Left renal cortex interstitium (tissue), 4 donors: ENCODE results near the gene WDTC1. TPM values are rescaled to one million over a fixed set of nuclear protein-coding genes. Genes with fewer than 3 reads are reported as not detected.

Source experiments
- DNase-seq, 4 donors: peaks; one replicate each; pipeline ENCODE4 v3.0.0-alpha.2; 2013; ENCODE audit warnings: low read depth in 4 of 4, low spot score in 2 of 4, missing footprints in 1 of 4
- polyA plus RNA-seq, 4 donors: library from polyadenylated mRNA; unstranded; fragments of 120-200 nt; gene quantifications; one replicate each; pipeline ENCODE4 v1.2.1, GENCODE V29; 2013; ENCODE audit not compliant: insufficient read length in 4 of 4

The WDTC1 gene
- polyA plus RNA-seq, 4 donors, result 38.5 to 56.0 (median 46.7) TPM

DNA sequence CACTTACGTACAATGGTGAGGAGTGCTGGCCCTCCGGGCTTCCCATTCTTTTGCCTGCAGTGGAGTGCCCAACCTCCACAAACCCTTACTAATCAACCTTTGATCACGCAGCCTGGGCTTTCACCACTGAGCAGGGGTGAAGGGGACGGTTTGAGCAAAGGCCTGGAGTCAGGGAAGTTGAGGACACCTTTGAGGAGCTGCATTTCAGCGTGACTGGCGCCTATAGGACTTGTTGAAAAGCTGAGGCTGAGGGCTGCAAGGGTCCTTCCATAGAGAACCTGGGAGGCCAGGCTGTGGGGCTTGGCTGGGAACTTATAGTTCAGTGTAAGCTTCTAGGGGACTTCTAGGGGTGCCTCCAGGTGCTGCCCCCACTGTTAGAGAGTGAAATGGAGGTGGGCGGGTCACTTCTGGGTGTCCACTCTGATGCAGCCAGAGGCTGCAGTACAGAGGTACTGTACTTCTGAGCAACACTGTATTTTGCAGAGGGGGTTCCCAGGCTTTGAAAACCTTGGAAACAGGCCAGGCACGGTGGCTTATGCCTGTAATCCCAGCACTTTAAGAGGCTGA lies 117.2 kb downstream of the WDTC1 start:
- no peak for DNase-seq

DNA sequence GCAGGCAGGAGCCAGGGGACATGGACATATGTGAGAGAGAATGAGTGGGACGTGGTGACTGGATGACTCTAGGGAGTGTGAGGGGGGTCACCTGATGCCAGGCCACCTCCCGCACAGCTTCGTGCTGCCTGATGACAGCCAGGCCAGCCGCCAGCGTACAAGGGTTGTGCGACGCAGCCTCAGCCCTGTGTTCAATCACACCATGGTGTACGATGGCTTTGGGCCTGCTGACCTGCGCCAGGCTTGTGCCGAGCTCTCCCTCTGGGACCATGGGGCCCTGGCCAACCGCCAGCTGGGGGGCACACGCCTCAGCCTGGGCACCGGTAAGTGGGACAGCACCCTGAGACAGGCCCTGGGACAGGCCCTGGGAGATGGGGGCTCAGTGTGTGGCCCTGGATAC lies 118.7 kb downstream of the WDTC1 start:
- DNase-seq, result no peak

DNA sequence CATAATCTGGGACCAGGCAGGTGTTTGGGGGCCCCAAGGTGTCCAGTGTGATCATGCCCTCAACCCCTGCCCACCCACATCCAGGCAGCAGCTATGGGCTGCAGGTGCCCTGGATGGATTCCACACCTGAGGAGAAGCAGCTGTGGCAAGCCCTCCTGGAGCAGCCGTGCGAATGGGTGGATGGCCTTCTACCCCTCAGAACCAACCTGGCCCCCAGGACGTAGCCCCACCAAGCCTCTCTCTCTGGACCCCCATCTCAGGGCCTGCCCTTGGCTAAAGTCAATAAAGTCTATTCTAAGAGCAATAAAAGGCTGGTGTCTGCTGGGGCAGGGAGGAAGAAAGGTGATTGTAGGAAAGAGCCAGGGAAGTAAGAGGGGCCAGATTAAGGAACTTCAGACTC lies 119.2 kb downstream of the WDTC1 start:
- DNase-seq, result no peak

DNA sequence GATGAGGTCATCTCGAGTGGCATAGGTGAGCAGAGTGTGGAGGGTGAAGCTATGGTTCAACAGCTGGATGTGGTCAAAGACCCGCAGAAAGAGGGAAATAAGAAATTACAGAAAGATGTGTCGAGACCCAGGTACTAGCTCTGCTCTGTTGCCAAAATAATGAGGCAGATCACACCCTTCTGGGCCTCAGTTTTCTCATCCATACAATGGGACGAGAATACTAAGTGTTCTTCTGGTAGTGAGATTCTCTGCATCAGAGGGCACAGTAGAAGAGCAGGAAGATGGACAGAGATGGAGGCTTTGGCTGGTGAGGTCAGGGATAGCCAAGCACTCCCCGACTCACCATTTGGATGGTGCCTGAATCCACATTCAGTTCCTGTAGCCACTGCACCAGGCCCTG lies 121.3 kb downstream of the WDTC1 start:
- DNase-seq, result no peak

DNA sequence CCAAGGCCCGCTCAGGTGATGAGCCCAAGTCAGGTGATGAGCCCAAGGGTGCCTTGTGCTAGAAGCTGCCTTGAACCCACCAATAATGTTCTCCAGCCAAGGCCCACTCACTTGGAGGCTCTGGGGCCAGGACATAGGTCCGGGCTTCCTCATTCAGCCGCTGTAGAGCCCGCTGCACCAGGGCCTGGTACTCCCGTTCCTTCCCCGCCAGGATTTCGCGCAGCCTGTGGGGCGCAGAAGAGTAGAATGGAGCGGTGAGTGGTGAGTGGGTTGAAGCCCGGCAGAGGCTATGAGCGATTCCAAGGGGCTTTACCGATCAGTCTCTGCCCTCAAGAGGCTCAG lies 121.8 kb downstream of the WDTC1 start:
- DNase-seq, result no peak

DNA sequence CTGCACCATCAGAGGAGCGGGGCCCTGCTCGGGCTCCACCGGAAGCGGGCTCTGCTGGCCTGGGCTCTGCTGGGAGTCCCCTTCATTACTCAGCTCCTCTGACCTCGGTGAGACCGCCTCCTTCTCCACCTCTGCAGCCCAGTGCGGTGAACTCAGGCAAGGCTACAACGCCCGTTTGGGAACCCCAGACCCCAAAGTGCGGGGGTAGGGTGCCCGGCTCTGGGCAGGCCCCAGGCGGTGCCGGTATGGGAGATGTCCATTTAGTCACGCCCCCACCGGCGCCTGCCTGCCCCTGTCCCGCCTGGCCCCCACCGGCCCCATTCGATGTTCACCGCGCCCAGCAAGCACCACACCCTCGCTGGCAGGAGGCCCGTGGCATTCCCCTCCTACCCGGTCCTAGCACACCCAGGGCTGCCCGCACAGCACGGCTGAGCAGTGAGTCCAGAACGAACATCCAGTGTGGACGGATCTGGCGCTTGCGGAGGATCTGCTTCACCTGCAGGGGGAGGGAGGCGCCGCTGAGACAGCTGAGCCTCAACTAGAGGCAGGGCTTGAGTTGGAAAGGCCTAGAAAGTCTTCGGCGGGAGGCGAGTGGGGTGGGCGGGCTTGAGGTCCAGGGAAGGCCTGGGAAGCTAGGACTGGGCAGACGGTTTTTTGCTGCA lies 122.3 kb downstream of the WDTC1 start:
- no peak for DNase-seq

DNA sequence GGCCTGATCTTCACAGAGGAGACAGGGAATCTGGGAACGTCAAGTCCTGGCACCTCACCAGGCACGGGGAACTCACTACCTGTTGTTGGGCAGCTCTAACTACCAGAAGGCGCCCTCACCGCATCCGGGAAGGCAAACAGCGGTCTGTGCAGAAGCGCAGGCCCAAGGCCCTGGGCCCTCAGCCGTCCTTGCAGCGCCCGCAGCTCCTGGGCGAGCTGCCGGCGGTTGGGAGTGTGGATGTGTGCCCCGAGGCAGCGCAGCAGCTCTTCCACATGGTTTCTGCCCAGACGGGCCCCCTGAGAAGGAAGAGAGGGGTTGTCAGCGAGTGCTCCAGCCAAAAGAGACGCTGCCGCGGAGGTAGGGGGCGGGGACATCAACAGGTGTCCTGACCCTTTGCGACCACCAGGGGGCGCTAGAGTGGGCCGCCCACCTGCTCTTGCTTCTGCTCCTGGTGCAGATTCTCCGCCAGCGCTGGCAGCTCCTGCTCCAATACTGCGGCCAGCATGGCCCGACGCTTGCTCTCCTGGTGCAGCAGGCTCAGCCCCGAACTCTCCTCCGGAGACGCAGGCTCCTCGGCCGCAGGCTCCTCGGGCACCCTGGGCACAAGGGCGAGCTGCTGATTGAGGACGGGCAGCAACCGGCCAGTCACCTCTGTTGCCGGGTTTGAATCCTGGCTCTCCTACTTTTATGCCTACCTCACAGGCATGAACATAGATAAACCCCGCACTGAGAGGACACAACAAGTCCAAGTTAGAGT lies 123.0 kb downstream of the WDTC1 start:
- DNase-seq, result no peak

Other genes starting within 250 kb of the WDTC1 start
- gene TRNP1, start 240.9 kb upstream of the WDTC1 start, polyA plus RNA-seq, result 1 to 10 TPM; 5.6 to 8.2 (median 7.0) TPM
- gene TENT5B, start 221.8 kb upstream of the WDTC1 start, polyA plus RNA-seq, result 1 to 10 TPM; 1.0 to 1.5 (median 1.3) TPM
- gene SLC9A1, start 79.5 kb upstream of the WDTC1 start, polyA plus RNA-seq, result 10 to 100 TPM; 22.3 to 34.0 (median 23.3) TPM
- gene TMEM222, start 87.5 kb downstream of the WDTC1 start, polyA plus RNA-seq, result 10 to 100 TPM; 38.1 to 48.5 (median 41.4) TPM
- 10 to 100 TPM in 3 of 4 donors, 1 to 10 TPM in 1; 8.3 to 16.4 (median 12.1) TPM for gene SYTL1, start 107.4 kb downstream of the WDTC1 start, polyA plus RNA-seq
- 10 to 100 TPM in 1 of 4 donors, 1 to 10 TPM in 3; 5.5 to 11.3 (median 9.4) TPM for gene MAP3K6, start 132.3 kb downstream of the WDTC1 start, polyA plus RNA-seq
- gene FCN3, start 140.2 kb downstream of the WDTC1 start, polyA plus RNA-seq, result 1 to 10 TPM; 1.4 to 3.1 (median 2.4) TPM
- under 1 TPM; 0.08 to 0.68 (median 0.45) TPM for gene CD164L2, start 148.7 kb downstream of the WDTC1 start, polyA plus RNA-seq
- 1 to 10 TPM in 2 of 4 donors, under 1 TPM in 2; 0.88 to 1.2 (median 1.0) TPM for gene GPR3, start 158.0 kb downstream of the WDTC1 start, polyA plus RNA-seq